Stomach (tissue), 9 donors: ENCODE data around the gene MAB21L4. TPM values are rescaled to one million over a fixed set of nuclear protein-coding genes. Genes with fewer than 3 reads are reported as not detected.

Source experiments
- DNase-seq, 2 donors: peaks; one replicate each; pipeline versions ENCODE4 v3.0.0 to v3.0.0-alpha.2; 2013 to 2019
- H3K27ac ChIP-seq, 5 donors: fragments of 200-600 bp in 4 of 5; sonication (generic) in 4 of 5; one replicate each; pipeline ENCODE4 v1.5.1; 2013 to 2019; ENCODE audit warnings: mild to moderate bottlenecking in 1 of 5, moderate library complexity in 1 of 5
- H3K27me3 ChIP-seq, 3 donors: fragments of 200-600 bp; sonication (generic); one replicate each; pipeline ENCODE4 v1.5.1; 2017 to 2019; ENCODE audit warnings: mixed run types in 1 of 3
- H3K36me3 ChIP-seq, 4 donors: fragments of 200-600 bp; sonication (generic); 1 replicate in 3 of 4; 2 replicates in 1 of 4; pipeline ENCODE4 v1.5.1; 2016 to 2019
- H3K4me1 ChIP-seq, 4 donors: fragments of 200-600 bp; sonication (generic); one replicate each; pipeline ENCODE4 v1.5.1; 2016 to 2019
- H3K4me3 ChIP-seq, 4 donors: fragments of 200-600 bp; sonication (generic) in 3 of 4; one replicate each; pipeline ENCODE4 v1.5.1; 2016 to 2019; ENCODE audit warnings: mild to moderate bottlenecking in 1 of 4
- H3K9me3 ChIP-seq, 4 donors: fragments of 200-600 bp; sonication (generic); one replicate each; pipeline ENCODE4 v1.5.1; 2016 to 2019
- EP300 ChIP-seq: sonication (generic); formaldehyde crosslinking; IDR thresholded peaks from one replicate; pipeline ENCODE4 v1.6.1; 2017; ENCODE audit warnings: antibody characterized with exemption
- POLR2A ChIP-seq, 4 donors: fragments of 450-650 bp; IDR thresholded peaks; one replicate each; pipeline ENCODE4 v1.6.1; 2016; ENCODE audit warnings: antibody characterized with exemption in 4 of 4, control low read depth in 2 of 4, mild to moderate bottlenecking in 1 of 4, moderate library complexity in 1 of 4
- POLR2AphosphoS5 ChIP-seq, 3 donors: sonication (generic); formaldehyde crosslinking; IDR thresholded peaks; one replicate each; pipeline ENCODE4 v1.6.1; 2016; ENCODE audit warnings: antibody characterized with exemption in 3 of 3
- WGBS, 5 donors: extraction: QIAGEN DNeasy Blood & Tissue Kit in 3 of 5; methylation state at CpG; one replicate each; pipeline versions ENCODE4 v1.1.5 to v1.1.7; 2013 to 2018; 5-methylcytosine and 5-hydroxymethylcytosine counted together
- intact Hi-C: fragments of 100-400 bp; cut with DNase I; formaldehyde crosslinking; loops from one replicate; pipeline ENCODE4 v1.15.1; 2023; ENCODE audit warnings: low total_unique reads
- polyA plus RNA-seq, 3 donors: library from polyadenylated mRNA; stranded (reverse); fragments of 200-250 nt; gene quantifications; one replicate each; pipeline ENCODE4 v1.2.3, GENCODE V29; 2013
- total RNA-seq, 5 donors: library from RNA; depleted of rRNA; stranded (reverse); fragments of >200 nt; gene quantifications; one replicate each; pipeline versions ENCODE4 v1.1.0 to v1.2.3, GENCODE V29; 2014 to 2016
- TF ChIP-seq, protein P1 (sequence below), 7 experiments: fragments of 450-650 bp in 4 of 7; fragments of 200-600 bp in 3 of 7; sonication (generic) in 3 of 7; IDR thresholded peaks; one replicate each; pipeline ENCODE4 v1.5.1; 2016 to 2019; ENCODE audit warnings: antibody characterized with exemption in 7 of 7, control low read depth in 2 of 7, mild to moderate bottlenecking in 1 of 7
- donor health status: healthy with polysubstance abuse.
- donor health status: Bipolar disorder and iron deficiency.
- donor health status: healthy.

Gene MAB21L4
- total and polyA plus RNA-seq, 8 donors, result 0.45 to 48.9 (median 5.4) TPM; not detected in 2

DNA sequence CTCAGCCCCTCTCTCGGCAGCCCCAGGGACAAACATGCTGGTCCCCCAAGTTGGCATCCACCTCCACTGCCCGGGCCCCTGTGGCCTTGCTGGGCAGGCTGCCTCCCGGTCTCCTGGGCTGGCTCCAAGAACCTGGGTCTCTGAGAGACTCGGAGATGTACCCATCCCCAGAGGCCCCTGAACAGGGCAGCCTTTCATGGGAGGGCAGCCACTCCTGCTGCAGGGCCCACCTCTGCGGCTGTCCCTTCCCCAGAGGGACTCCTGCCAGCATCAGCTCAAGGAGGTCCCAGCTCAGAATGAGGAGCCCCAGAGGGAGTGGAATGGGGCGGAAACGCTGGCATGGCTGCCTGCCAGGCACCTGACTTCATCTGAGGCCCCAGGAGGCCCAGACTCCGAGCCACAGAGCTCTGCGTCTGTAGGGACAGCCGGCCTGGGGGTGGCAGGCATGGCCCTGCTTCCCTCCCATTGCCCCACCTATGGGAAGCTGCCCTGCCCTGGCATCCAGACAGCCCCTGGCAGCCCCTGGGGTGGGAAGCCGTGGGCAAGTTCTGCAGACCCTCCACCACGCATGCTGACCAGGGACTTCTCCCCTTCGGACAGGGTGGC is 9.3 kb upstream of the MAB21L4 start:
- no peaks in the 10 kb centered on the region for H3K36me3 ChIP-seq
- TF ChIP-seq POLR2A (IDR thresholded peaks at IDR 0.05), result no peak
- TF ChIP-seq POLR2AphosphoS5 (IDR thresholded peaks at IDR 0.05), result no peak
- TF ChIP-seq, protein P1, sequence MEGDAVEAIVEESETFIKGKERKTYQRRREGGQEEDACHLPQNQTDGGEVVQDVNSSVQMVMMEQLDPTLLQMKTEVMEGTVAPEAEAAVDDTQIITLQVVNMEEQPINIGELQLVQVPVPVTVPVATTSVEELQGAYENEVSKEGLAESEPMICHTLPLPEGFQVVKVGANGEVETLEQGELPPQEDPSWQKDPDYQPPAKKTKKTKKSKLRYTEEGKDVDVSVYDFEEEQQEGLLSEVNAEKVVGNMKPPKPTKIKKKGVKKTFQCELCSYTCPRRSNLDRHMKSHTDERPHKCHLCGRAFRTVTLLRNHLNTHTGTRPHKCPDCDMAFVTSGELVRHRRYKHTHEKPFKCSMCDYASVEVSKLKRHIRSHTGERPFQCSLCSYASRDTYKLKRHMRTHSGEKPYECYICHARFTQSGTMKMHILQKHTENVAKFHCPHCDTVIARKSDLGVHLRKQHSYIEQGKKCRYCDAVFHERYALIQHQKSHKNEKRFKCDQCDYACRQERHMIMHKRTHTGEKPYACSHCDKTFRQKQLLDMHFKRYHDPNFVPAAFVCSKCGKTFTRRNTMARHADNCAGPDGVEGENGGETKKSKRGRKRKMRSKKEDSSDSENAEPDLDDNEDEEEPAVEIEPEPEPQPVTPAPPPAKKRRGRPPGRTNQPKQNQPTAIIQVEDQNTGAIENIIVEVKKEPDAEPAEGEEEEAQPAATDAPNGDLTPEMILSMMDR (IDR thresholded peaks at IDR 0.05), result no peak
- TF ChIP-seq EP300, result no peak
- H3K4me1 ChIP-seq, result peaks cover 0 to 14% (median 3%) of the 10 kb centered on the region in 4 donors
- WGBS, 5 donors, result 38 to 77% (median 70%) methylated on average over 4 to 13 of the region's 13 CpGs
- H3K9me3 ChIP-seq, result no peaks in the 10 kb centered on the region
- no peak overlapping the region for H3K27ac ChIP-seq
- peak; percentile 46 to 58 for DNase-seq
- intact Hi-C loops, result no loop called here
- H3K27me3 ChIP-seq, result peaks cover 0 to 34% (median 0%) of the 10 kb centered on the region in 3 donors
- H3K4me3 ChIP-seq, result no peak overlapping the region

DNA sequence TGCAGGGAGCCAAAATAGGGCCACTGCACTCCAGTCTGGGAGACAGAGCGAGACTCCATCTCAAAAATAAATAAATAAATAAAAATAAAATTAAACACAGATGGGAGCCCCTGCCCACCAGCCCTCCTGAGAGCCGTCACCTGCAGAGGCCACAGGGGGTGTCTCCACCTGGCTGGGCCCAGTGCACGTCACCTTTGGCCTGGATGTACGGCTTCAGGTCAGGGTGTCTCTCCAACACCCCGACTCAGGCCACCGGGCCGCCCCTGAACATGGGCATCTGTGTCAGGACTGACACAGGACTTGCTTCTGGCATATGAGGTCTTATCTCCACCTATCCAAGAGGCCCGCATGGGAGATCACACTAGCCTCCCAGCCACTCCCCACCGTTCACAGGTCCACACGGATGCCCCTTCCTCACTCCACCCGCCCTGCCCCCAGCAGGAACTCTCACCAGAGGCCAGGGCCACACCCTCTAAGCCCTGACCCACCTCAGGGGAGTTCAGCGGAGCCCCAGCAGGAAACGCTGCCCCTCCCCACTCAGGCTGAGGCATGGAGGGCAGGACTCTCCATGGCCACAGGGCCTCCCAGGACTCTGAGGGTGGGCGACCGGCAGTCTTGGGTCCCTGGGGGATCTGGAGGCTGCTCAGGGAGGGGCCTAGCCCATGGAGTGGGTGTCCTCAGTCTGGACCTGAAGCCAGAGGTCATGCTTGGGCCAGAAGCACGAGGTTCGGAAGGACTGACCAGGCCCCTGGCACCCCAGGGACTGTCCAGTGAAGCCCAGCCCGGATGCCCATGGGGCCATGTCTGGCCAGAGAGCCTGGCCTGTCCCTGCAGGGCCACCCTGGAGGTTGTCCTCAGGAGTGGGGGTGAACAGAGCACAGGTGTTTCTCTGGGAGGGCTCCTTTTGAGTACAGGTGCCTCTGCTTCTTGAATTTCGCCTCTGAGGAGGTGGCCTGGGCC is 8.5 kb upstream of the MAB21L4 start:
- TF ChIP-seq, protein P1 (IDR thresholded peaks at IDR 0.05), result no peak
- TF ChIP-seq POLR2AphosphoS5 (IDR thresholded peaks at IDR 0.05), result no peak
- H3K9me3 ChIP-seq, result no peaks in the 10 kb centered on the region
- no peaks in the 10 kb centered on the region for H3K36me3 ChIP-seq
- H3K27me3 ChIP-seq, result peaks cover 0 to 27% (median 0%) of the 10 kb centered on the region in 3 donors
- H3K4me1 ChIP-seq, result peaks cover 0 to 9% (median 2%) of the 10 kb centered on the region in 4 donors
- no peak overlapping the region for H3K4me3 ChIP-seq
- intact Hi-C loops, result no loop called here
- no peak overlapping the region for H3K27ac ChIP-seq
- DNase-seq, result no peak
- 77 to 86% (median 83%) methylated on average over 13 to 19 of the region's 19 CpGs for WGBS, 5 donors

GRCh38 chr2:240903191-240904060 is 7.5 kb upstream of the MAB21L4 start:
- intact Hi-C loops, result no loop called here

More at GRCh38 chr2:240903191-240904060, 7.5 kb upstream of the MAB21L4 start:
- Histone ChIP-seq H3K9me3 (no peaks in the 10 kb centered on the region), H3K4me3 (no peak overlapping the region), H3K27ac (no peak overlapping the region), H3K36me3 (no peaks in the 10 kb centered on the region), H3K4me1 (peaks cover 0 to 14% (median 3%) of the 10 kb centered on the region in 4 donors), H3K27me3 (peaks cover 0 to 23% (median 0%) of the 10 kb centered on the region in 3 donors)
- WGBS, 5 donors, result 87 to 91% (median 89%) methylated on average over 26 to 34 of the region's 34 CpGs
- TF ChIP-seq POLR2A (IDR thresholded peaks at IDR 0.05) (no peak), EP300 (no peak), POLR2AphosphoS5 (IDR thresholded peaks at IDR 0.05) (no peak)
- TF ChIP-seq, protein P1 (IDR thresholded peaks at IDR 0.05), result no peak
- no peak for DNase-seq
